Heart left ventricle (tissue), 16 donors: ENCODE data around the gene PLEKHO1. TPM values are rescaled to one million over a fixed set of nuclear protein-coding genes. Genes with fewer than 3 reads are reported as not detected.
A peak's percentile ranks its signal among the peaks of the same experiment; 100 is the strongest.

Experiments
- ATAC-seq, 4 donors: fragments of 200-7000 bp; cut with Tn5 transposase; one replicate each; pipeline ENCODE4 v1.9.1; 2020 to 2022; ENCODE audit warnings: moderate library complexity in 4 of 4, mild to moderate bottlenecking in 3 of 4, moderate number of reproducible peaks in 1 of 4
- DNase-seq, 5 donors: peaks; one replicate each; pipeline ENCODE4 v3.0.0-alpha.2; 2020
- H3K27ac ChIP-seq, 12 donors: fragments of 200-600 bp; sonication (generic) in 4 of 12; one replicate each; pipeline versions ENCODE4 v1.5.0 to v1.8.0; 2016 to 2022; ENCODE audit warnings: mild to moderate bottlenecking in 2 of 12
- H3K27me3 ChIP-seq, 9 donors: fragments of 200-600 bp; sonication (generic) in 2 of 9; one replicate each; pipeline versions ENCODE4 v1.5.1 to v1.8.0; 2016 to 2022; ENCODE audit warnings: mild to moderate bottlenecking in 3 of 9
- H3K36me3 ChIP-seq, 9 donors: fragments of 200-600 bp; sonication (generic) in 2 of 9; one replicate each; pipeline versions ENCODE4 v1.5.0 to v1.8.0; 2018 to 2022; ENCODE audit warnings: mild to moderate bottlenecking in 2 of 9
- H3K4me1 ChIP-seq, 12 donors: fragments of 200-600 bp; sonication (generic) in 4 of 12; one replicate each; pipeline versions ENCODE4 v1.5.0 to v1.8.0; 2016 to 2022; ENCODE audit warnings: mild to moderate bottlenecking in 3 of 12
- H3K4me3 ChIP-seq, 12 donors: fragments of 200-600 bp; sonication (generic) in 4 of 12; one replicate each; pipeline versions ENCODE4 v1.5.0 to v1.8.0; 2017 to 2022; ENCODE audit warnings: mild to moderate bottlenecking in 9 of 12, moderate library complexity in 4 of 12
- H3K9me3 ChIP-seq, 12 donors: fragments of 200-600 bp; sonication (generic) in 4 of 12; one replicate each; pipeline versions ENCODE4 v1.5.0 to v1.8.0; 2016 to 2022; ENCODE audit warnings: mild to moderate bottlenecking in 1 of 12
- CTCF ChIP-seq, 12 donors: fragments of 200-600 bp; sonication (generic) in 4 of 12; IDR thresholded peaks; one replicate each; pipeline versions ENCODE4 v1.5.0 to v1.8.0; 2018 to 2022; ENCODE audit warnings: antibody characterized with exemption in 12 of 12, mild to moderate bottlenecking in 5 of 12
- POLR2A ChIP-seq, 2 donors: fragments of 450-650 bp; IDR thresholded peaks; one replicate each; pipeline ENCODE4 v1.6.1; 2017; ENCODE audit warnings: antibody characterized with exemption in 2 of 2, mild to moderate bottlenecking in 2 of 2, moderate library complexity in 2 of 2
- WGBS, 4 donors: extraction: QIAGEN DNeasy Blood & Tissue Kit in 2 of 4; methylation state at CpG; one replicate each; pipeline versions ENCODE4 v1.1.5 to v1.1.7; 2013 to 2018; 5-methylcytosine and 5-hydroxymethylcytosine counted together
- intact Hi-C, 10 donors: fragments of 100-400 bp; cut with DNase I; formaldehyde crosslinking; loops; one replicate each; pipeline versions ENCODE4 v1.11.1 to v1.14.2; 2022
- polyA plus RNA-seq, 2 donors: library from polyadenylated mRNA; stranded (reverse); fragments of 200-250 nt; gene quantifications; one replicate each; pipeline ENCODE4 v1.2.3, GENCODE V29; 2013
- total RNA-seq, 9 donors: library from RNA; depleted of rRNA in 2 of 9; stranded (reverse); fragments of >200 nt in 2 of 9; fragmentation: NEBNext Ultra II Directional in 3 of 9; extraction: Animal tissue kit (Norgen Biotek cat#: 25700) in 3 of 9; gene quantifications; one replicate each; pipeline versions ENCODE4 v1.1.0 to v1.2.4, GENCODE V29; 2016 to 2023
- donor health status: ischemic (EF 13 %, LVEDD 7.1; RV severe dilation, severe dysfunction).
- donor health status: healthy with polysubstance abuse.
- donor health status: DM: no; HTN: yes; CAD: no.
- donor health status: DM: no; HTN: no; CAD: no.
- donor health status: ischemic (EF 25% LVEDD 6.9; RV normal size, moderate dysfunction).
- donor health status: ischemic (EF 25% LVEDD 5.7; RV mildly dilated, moderate dysfunction).
- donor health status: healthy.
- donor health status: DM: yes; HTN: yes; CAD: no.
- donor health status: ischemic (EF 35%, LVEDD 5.7; RV mildly dilated, moderate dysfunction).
- donor health status: nonischemic (EF 11% LVEDD 7.7; RV severe dilation, severe dysfunction).
- donor health status: DM: yes; HTN: yes; CAD: no.
- donor health status: PGD.
- donor health status: ischemic (EF 29% LVEDD 5.4; RV normal size, mild dysfunction).
- donor health status: nonischemic (EF 23%, LVEDD 6.1; RV moderate dilation, normal function).

Gene PLEKHO1
- total and polyA plus RNA-seq, 11 donors: 46.8 to 200 (median 67.8) TPM

GRCh38 chr1:150160964-150161621, 11.4 kb downstream of the PLEKHO1 start:
- H3K4me1 ChIP-seq: peaks cover 0 to 100% (median 33%) of the 10 kb centered on the region in 12 donors
- DNase-seq (no peak), ATAC-seq (no peak)
- peaks cover 0 to 44% (median 40%) of the 10 kb centered on the region in 9 donors for H3K36me3 ChIP-seq
- TF ChIP-seq POLR2A (IDR thresholded peaks at IDR 0.05) (no peak), CTCF (IDR thresholded peaks at IDR 0.05) (no peak)
- peak overlapping the region in 1 of 12 donors; percentile 35 for H3K4me3 ChIP-seq
- intact Hi-C loops: loop anchor here in 2 of 10 donors (10.0 kb wide), 2 partner anchors 196 to 266 kb away; partner anchors contain the start of gene BOLA1 (in 1 of the 2)
- H3K27ac ChIP-seq: peak overlapping the region in 10 of 12 donors; percentile 85 to 98 (median 91)
- no peaks in the 10 kb centered on the region for H3K27me3 ChIP-seq
- WGBS, 4 donors: 67 to 82% (median 70%) methylated on average over 7 of the region's 7 CpGs
- no peaks in the 10 kb centered on the region for H3K9me3 ChIP-seq

- peak in 1 of 12 donors; percentile 9 for TF ChIP-seq CTCF (IDR thresholded peaks at IDR 0.05)
- TF ChIP-seq POLR2A (IDR thresholded peaks at IDR 0.05): no peak
- Histone ChIP-seq H3K9me3 (no peaks in the 10 kb centered on the region), H3K4me3 (peak overlapping the region in 4 of 12 donors; percentile 31 to 55 (median 38)), H3K36me3 (peaks cover 0 to 35% (median 31%) of the 10 kb centered on the region in 9 donors), H3K27ac (peak overlapping the region; percentile 43 to 98 (median 90)), H3K27me3 (no peaks in the 10 kb centered on the region), H3K4me1 (peaks cover 0 to 93% (median 33%) of the 10 kb centered on the region in 12 donors)
- no peak for DNase-seq
- 70 to 83% (median 71%) methylated on average over 8 to 9 of the region's 9 CpGs for WGBS, 4 donors
- intact Hi-C loops: loop anchor here in 3 of 10 donors (2.0 to 10.0 kb wide), 3 partner anchors 87 to 267 kb away; partner anchors contain the start of gene BOLA1 (in 1 of the 3)
- no peak for ATAC-seq
Observed at GRCh38 chr1:150161747-150162581, 12.2 kb downstream of the PLEKHO1 start.

GRCh38 chr1:150162582-150162861, 12.8 kb downstream of the PLEKHO1 start:
- Histone ChIP-seq H3K4me3 (peak overlapping the region in 9 of 12 donors; percentile 24 to 55 (median 38)), H3K4me1 (peaks cover 0 to 88% (median 33%) of the 10 kb centered on the region in 12 donors), H3K9me3 (no peaks in the 10 kb centered on the region), H3K36me3 (peaks cover 0 to 29% (median 25%) of the 10 kb centered on the region in 9 donors), H3K27ac (peak overlapping the region; percentile 43 to 98 (median 90)), H3K27me3 (no peaks in the 10 kb centered on the region)
- DNase-seq (peak in 1 of 5 donors; percentile 21), ATAC-seq (peak in 1 of 4 donors; percentile 1)
- 47 to 64% (median 57%) methylated on average over 4 of the region's 4 CpGs for WGBS, 4 donors
- intact Hi-C loops: loop anchor here in 3 of 10 donors (2.0 to 10.0 kb wide), 3 partner anchors 88 to 268 kb away; partner anchors contain the start of gene BOLA1 (in 1 of the 3)
- TF ChIP-seq POLR2A (IDR thresholded peaks at IDR 0.05) (no peak), CTCF (IDR thresholded peaks at IDR 0.05) (no peak)
